D721Med (cell line): ENCODE data around the gene RBM17.

Experiments
- DNase-seq: peaks from one replicate; pipeline ENCODE4 v3.0.0; 2011; ENCODE audit warnings: low spot score; ENCODE audit not compliant: insufficient read length
- FAIRE-seq: peaks from 2 replicates; lab custom pipeline; 2011; peaks lifted over from hg19 to GRCh38; lab: Jason Lieb, UNC
- CTCF ChIP-seq: IDR thresholded peaks from 2 replicates; pipeline ENCODE4 v1.5.1; 2012; ENCODE audit warnings: mild to moderate bottlenecking, control low read depth; ENCODE audit not compliant: insufficient read depth; ENCODE audit errors: missing control alignments

RBM17 gene

GRCh38 chr10:6065835-6066234 lies 23.0 kb upstream of the RBM17 start:
- DNase-seq (no peak), FAIRE-seq (no peak)
- no peak for TF ChIP-seq CTCF

- TF ChIP-seq CTCF, result no peak
- FAIRE-seq, result no peak
Measured at GRCh38 chr10:6067457-6067856, 21.4 kb upstream of the RBM17 start.

GRCh38 chr10:6068006-6068405 lies 20.8 kb upstream of the RBM17 start:
- no peak for TF ChIP-seq CTCF
- FAIRE-seq (no peak), DNase-seq (no peak)

More at GRCh38 chr10:6067457-6067856, 21.4 kb upstream of the RBM17 start:
- no peak for DNase-seq

GRCh38 chr10:6068422-6068821 lies 20.4 kb upstream of the RBM17 start:
- DNase-seq, result no peak
- no peak for FAIRE-seq
- TF ChIP-seq CTCF, result no peak

- no peak for TF ChIP-seq CTCF
- DNase-seq (no peak), FAIRE-seq (no peak)
Measured at GRCh38 chr10:6069081-6069931, 19.5 kb upstream of the RBM17 start.

GRCh38 chr10:6070660-6071059 lies 18.2 kb upstream of the RBM17 start:
- FAIRE-seq (no peak), DNase-seq (no peak)
- no peak for TF ChIP-seq CTCF
